Measurements from ENCODE around the gene KCNQ5.

Gene KCNQ5

DNA sequence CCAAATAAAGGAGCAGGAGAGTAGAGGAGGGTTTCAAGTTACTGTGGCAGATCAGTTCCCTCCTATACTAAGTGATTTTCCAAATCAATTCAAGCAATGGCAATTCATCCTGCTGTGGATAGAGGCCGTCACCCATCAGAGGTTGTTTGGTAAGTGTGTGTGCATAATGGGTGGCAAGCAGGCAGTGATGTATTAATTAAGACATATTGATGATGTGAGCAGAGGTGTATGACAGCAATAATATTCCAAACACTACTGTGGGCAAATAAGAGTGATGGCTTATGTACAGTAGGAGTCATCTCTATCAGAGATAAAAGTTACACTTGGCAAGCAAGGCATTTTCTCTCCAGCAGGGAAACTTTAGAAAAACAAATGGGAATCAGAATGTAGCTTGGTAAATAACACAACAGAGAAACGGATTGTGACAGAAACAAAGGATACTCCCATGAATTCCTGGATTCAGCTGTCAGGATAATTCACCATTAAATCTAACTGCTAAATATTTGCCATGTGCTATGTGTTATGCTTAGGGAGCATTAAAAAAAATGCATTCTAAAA is 407.1 kb downstream of the KCNQ5 start:
- DNase-seq: no peak

DNA sequence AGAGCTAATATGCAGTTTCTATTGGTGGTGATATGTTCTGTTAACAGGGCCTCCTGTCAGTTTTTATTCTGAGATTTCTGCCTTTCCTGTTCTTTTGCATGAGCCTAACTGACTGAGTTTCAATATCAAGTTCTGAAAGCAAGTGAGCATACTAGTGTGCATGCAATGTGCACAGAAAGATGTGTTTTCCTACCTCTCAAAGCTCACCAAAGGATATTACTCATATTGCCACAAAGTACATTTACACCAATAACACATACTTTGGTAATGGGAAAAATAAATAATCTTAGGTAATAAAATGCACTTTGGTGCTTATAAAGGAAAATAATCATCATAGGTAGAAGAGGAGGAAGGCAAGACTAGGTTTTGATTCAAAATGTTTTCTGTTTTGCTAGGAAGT is 408.4 kb downstream of the KCNQ5 start:
- DNase-seq: no peak

DNA sequence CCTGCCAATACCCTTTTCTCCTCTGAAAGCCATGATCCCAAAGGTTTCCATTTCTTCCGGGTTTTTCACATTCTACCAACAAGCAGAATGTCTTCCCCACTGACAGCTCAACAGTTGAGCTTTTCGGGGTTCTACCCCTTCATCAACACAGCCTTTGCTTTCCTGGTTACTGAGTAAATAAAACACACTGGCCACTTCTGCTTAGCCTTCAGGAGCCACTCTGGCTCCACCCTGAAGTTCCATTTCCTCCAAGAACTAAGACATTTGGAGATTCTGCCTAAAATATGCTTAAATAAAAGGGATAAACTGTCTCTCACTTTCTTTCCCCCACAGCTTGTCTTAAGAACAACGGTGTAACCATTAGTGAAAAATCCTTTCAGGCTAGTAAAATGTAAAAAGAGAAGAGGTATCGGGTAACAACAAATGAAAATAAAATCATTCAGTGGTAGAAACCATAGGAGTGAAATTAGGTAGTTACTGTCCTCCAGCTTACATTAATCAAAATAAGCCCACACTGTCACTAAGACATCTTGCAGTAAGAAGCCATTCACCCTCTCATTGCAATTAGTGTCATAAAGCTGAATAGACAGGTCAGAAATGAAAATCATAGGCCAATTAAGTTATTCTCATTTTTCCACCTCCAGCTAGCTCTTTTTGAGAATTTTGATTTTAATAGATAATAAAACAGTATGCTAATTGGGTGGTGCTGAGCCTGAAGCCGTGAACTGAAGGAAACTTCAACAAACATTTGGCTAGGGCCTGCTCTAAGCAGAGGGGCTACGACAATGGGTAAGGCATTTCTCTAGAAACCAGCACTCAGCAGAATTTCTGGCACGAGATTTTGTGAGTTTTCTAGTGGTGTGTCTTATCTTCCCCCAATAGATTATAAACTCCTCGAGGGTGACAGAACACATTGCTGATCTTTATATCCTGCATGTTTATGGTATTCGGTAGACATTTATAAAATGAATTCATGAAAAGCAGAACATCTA is 409.2 kb downstream of the KCNQ5 start:
- DNase-seq: no peak

DNA sequence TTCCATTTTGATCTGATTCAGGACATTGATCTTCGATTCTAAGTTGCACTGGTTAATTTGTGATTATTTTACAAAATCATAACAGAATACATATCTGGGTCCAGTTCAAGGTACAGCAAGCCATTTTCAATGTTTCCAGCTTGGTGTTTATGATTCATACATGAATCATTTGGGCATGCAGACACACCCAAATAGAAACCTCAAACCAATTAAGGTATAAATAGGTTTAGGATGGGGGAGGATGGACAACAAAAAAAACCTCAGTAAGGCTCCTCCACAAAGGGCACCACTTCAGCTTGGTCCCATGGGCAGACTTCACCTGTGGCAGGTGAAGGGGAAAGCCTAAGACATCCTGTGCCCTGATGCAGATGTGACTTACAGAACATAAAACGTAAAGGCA is 410.7 kb downstream of the KCNQ5 start:
- no peak for DNase-seq

DNA sequence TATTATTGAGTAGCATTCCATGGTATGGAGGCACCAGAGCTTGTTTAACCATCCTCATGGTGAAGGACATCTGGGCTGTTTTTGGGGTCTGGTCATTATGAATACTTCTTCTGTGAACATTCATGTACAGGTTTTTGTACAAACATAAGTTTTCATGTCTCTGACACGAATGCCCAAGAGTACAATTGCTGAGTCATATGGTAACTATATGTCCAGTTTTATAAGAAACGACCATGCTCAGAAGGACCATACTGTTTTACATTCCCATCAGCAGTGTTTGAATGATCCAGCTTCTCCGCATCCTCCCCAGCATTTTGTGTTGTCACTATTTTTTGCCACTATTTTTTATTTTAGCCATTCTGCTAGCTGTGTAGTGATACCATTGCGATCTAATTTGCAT is 414.8 kb downstream of the KCNQ5 start:
- no peak for DNase-seq

DNA sequence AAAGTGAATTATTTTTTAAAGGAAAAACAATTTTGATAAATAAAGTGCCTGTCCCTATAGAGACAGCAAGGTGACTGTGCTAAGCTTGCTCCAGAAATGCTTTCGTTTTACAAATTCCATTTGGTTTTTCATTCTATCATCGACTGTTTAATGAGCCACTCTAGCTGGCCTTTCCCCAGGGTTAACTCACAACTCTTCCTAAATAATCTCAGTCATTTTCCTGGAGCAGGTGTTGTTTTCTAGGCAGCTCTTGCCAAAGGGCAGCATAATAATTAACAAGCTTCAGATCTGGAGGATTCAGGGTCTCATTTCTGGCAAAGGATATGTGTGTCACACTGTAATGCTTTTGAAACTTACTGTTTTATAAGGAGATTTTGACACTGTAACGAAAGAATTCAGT is 419.2 kb downstream of the KCNQ5 start:
- no peak for DNase-seq

DNA sequence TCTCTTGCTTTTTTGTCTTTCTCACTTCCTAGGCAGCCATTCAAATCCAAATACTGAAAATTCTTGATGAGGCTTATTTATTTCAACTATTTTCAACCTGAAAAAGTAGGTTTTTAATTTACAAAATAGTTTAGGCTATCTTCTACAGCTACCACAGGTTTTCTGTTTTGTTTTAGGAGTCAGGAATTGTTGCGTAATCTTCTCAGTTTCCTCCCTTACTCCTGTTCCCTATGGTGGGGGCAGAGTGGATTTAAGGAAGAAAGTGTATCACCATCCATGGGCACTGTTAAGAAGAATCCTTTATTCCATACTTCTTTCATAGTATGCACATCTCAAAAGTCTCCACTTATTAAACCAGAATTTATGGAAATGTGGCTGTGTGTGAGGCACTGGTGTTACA is 421.0 kb downstream of the KCNQ5 start:
- no peak for DNase-seq

DNA sequence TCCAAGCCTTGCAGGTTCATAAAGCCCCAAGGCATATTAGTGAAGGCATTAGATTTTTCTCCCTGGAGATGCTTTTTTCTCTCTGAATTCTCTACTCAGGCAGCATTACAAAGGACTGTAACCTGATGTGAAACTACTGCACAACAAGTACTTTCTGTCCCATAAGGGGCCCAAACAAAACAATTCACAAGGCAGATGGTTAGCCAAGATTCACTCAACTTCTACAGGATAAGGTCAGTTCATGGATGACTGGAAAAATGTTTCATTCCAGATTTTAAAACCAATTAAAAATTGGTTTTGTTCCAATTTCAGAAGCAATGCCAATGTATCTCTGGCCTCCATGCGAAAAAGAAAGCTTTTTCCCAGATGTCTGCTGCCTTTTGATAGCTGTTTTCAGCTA is 421.6 kb downstream of the KCNQ5 start:
- no peak for DNase-seq

DNA sequence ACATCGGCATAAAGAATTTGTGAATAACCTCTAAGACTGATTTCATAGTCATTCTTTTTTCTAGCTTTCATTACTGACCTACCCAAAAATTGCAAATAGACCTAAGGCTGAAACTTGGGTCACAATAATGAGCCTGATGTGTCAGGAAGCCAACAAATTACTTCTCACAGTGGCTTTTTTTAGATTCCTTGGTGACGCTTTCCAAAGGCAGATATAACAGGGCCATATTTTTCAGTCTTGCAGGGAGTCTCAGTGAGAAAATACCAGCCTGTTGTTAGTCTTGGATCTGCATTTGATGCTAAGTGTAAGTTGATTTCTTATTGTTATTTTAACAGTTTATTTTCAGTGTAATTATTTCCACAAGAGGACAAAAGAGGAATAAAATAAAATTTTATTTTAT is 423.7 kb downstream of the KCNQ5 start:
- no peak for DNase-seq

DNA sequence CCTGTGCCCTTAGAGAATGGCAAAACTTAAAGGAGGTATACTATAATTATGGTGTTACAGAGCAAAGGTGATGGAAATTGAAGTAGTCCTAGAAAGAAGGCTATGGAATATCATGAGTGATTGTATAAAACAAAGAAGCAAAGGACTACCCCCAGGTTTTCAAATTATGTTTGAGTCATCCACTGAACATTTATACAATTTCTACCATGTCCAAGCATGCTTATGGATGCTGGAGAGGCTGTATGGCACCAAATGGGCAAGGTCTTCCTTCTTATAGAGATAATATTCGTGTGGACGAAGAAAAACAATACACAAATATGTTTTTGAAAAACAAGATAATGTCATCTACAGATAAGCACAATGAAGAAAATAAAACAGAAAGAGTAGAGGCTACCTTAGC is 425.9 kb downstream of the KCNQ5 start:
- DNase-seq: no peak

DNA sequence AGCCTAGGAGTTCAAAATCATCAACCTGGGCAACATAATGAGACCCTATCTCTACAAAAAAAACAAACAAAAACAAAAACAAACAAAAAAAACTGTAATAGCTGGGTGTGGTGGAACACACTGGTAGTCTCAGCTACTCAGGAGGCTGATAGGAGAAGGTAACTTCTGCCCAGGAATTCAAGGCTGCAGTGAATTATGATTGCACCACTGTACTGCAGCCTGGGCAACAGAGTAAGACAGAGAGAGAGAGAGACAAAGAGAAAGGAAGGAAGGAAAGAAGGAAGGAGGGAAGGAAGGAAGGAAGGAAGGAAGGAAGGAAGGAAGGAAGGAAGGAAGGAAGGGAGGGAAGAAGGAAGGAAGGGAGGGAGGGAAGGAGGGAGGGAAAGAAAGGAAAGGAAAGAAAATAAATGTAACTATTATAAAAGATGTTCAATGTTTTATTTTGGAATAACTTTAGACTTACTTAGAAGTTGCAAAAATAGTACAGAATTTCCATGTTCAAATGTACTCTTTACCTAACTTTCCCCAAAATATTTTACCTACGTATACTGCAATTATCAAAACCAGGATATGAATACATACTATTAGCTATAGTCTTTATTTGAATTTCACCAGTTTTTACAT is 428.2 kb downstream of the KCNQ5 start:
- DNase-seq: no peak

DNA sequence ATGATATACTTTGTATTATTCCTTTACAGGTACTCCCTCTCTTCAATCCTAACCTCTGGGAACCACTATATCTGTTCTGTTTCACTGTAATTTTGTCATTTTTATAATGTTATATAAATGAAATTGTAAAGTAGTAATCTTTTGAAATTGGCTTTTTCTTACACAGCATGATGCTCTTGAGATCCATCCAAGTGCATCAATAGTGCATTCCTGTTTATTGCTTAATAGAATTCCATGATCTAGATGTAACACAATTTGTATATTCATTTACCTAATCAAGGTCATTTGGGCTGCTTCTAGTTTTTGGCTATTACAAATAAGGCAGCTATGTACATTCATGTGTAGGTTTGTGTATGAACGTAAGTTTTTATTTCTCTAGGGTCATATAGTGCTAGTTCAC is 428.8 kb downstream of the KCNQ5 start:
- no peak for DNase-seq

DNA sequence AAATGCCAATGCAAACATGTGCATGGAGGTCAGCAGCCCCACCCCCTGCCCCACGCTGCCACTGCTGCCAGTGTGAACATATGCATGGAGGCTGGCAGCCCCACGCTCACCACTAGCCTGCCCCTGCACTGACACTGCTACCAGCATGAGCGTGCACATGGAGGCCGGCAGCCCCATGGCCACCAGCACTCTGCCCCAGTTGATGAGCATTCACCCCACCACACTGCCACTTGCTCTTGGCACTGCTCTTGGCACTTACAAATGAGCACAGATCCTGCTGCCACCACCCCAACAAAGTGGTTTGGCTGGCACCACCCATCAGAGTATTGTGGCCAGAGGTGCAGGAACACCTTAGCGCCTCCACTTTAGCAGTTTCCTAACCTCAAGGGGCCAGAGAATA is 429.3 kb downstream of the KCNQ5 start:
- no peak for DNase-seq

DNA sequence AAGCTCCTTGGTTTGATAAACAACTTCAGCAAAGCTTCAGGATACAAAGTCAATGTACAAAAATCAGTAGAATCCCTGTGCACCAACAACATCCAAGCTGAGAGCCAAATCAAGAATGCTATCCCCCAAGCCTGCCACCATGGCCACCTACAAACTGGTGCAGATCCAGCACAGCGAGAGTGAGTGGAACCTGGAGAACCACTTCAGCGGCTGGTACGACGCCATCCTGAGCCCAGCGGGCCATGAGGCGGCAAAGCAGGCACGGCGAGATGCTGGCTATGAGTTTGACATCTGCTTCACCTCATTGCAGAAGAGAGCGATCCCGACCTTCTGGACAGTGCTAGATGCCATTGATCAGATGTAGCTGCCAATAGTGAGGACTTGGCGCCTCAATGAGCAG is 433.1 kb downstream of the KCNQ5 start:
- DNase-seq: no peak

DNA sequence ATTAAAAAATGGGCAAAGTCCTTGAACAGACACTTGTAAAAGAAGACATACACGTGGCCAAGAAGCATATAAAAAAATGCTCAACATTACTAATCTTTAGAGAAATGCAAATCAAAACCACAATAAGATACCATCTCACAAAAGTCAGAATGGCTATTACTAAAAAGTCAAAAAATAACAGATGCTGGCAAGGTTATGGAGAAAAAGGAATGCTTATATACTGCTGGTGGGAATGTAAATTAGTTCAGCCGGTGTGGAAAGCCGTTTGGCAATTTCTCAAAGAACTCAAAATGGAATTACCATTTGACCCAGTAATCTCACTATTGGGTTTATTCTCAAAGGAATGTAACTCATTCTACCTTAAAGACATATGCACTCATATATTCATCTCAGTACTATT is 436.9 kb downstream of the KCNQ5 start:
- DNase-seq: no peak

DNA sequence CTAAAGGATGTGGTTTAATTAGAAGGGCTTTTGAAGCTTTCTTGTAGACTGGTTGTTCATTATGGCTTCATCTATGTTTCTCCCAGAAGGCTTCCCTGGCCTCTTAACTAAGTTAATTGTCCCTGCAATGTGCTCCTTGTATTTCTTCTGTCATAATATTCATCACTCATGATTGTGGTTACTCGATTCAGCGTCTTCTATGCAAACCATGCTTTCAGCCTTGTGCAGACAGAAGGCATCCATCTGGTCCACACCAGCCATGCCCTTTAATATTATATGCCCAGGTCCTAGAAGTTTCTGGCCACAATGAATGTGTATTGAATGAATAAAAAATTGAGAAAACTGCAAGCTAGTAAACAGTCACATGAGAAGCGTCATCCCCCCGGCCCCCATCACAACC is 440.3 kb downstream of the KCNQ5 start:
- DNase-seq: no peak

DNA sequence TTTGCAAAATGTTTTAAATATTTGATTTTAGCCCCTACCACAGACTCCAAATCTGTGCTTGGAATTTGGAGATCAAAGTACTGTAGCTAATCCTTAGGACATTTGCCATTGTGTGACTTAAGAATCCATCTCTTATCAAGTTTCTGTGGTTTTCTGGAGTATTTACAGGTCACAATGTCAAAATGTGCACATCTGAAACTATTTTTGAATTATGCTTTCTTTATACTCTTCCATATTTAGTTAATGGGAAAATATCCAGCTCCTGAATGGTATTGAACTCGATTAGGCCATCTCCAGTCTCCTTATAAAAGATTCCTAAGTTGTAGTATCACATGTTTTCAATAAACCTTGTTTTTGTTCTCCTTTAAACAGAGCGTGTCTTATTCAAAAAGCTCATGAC is 441.0 kb downstream of the KCNQ5 start:
- no peak for DNase-seq

DNA sequence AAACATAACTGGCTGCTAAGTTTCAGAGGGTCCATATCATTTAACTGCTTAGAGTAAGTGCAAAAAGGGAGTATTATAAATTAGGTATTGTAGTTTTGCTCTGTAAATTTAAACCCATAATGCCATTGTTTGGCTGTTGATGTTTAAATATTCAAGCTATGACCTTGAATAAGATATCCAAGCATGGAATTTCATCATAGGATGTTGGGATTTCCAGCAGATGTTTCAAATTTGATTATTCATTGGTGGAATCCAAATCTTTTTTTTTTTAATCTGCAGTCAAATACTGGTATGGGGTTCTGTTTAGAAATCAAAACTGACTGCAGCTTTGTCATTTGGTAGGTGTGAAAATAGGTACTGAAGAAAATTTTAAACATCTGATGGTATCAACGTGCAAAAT is 442.4 kb downstream of the KCNQ5 start:
- no peak for DNase-seq

DNA sequence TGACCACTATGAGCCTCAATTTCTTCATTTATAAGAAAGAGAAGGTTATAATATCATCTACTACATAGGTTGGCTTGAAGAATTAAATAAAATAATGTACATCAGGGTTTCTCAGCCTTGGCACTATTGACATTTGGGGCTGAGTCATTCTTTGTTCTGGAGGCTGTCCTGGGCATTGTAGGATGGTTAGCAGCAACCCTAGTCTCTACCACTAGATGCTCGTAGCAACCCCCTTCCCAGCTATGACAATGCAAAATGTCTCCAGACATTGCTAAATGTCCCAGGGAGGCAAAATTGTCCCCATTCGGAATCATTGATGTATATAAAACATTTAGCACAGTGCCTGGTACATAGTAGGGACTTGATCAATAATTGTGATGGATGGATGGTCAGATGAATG is 451.4 kb downstream of the KCNQ5 start:
- DNase-seq: no peak

DNA sequence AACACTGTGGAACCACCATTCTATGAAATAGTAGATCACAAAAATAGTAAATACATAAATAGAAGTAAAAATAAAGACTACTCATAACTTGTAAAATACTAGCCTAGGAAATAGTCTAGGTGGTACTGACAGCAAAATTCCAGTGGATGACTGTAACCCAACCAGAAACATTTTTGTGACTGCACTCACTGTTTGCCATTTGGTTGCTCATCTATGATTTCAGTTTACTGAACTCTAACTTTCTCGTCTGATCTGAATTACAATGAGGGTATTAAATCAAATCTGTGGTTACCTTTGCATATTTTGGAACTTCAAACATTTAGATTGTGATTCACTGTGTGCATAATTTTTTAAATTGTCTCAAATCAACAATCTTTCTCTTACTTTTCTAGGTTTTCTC is 452.3 kb downstream of the KCNQ5 start:
- DNase-seq: no peak

DNA sequence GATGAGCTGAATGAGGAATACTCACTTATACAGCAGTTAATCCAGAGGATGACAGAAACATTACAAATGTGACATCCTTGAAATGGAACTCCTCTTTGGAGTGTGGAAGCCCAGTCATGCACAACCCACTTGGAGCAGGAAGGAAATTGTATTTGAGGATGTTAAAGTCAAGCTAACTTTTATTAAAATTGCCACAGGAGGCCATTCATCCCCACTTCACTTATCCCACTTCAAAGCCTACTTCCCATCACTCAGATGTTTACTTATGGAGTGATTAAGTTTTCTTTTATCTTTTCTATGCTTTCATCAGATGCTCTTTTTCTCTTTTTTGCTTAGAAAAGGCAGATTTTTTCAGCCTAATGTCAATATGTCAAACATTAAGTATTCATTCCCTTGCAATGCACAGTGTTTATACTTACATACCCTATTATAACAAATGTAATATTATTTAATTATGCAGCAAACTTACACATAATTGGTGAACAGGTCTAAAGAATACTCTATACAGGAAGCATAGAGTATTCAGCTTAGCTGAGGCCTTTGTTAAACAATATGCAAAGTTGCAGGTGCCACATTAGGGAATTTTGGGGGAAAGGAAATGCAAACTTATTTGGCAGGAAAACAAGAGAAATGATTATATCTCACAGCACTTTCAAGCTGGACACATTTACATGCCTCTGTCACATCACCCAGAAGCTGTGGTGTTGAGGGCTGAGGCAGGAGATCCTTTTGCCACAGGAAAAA is 454.5 kb downstream of the KCNQ5 start:
- no peak for DNase-seq

DNA sequence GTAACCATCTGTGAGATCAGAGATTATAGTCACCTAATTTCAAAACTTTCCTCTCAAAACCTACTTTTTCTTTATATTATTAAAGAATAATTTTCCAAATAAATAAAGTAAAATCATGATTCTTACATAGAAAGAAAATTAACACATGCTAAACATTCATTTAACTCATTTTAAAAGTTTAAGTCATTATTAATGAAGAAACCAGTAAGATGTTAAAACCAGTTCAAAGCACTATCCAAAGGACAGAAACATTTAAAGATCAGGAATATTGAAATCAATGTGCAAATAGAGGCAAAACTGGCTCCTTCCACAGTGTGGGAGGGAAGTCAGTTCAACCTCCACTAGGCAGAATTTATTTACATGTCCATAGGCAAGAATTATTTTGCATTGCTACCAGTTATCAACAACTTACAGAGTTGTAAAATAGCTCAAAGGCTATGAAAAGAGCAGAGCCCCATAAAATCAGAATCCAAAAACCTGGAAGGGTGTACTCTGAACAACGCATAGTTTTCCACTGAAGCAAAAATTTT is 456.5 kb downstream of the KCNQ5 start:
- no peak for DNase-seq

DNA sequence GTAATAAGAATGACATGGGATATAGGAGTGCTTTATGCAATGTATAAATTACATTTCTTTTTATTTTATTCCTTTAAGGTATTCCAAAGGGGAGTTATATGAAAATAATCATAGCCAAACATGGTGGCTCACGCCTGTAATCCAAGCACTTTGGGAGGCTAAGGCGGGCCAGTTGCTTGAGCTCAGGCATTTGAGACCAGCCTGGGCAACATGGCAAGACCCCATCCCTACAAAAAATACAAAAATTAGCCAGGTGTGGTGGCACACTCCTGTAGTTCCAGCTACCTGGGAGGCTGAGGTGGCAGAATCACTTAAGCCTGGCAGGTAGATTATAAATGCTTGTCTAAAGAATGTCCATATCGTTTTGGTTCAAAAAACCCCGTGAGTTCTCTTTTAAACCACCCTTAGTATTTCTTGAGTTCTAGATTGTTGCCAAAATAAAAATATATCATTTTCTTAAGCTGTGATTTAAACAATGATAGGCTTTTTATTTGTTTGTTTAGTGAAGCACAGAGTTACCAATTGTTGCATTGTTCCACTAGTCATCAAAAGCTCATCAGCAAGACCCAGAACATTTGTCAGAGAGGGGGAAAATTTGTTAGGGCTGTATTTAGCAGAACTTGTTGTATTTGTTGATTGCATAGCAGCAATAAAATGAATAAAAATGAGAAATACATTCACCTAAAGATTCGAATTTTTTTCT is 457.2 kb downstream of the KCNQ5 start:
- DNase-seq: no peak
